ENCODE measurements around the gene WHRN. TPM values are rescaled to one million over a fixed set of nuclear protein-coding genes. Genes with fewer than 3 reads are reported as not detected.

The WHRN gene
- total RNA-seq, 1 experiment from 2014 or later = 19.8 TPM

- Histone ChIP-seq H3K79me2 (ENCODE audit: low read depth) (no peaks in the 10 kb centered on the region), H2AFZ (no peak overlapping the region), H4K20me1 (ENCODE audit: insufficient read depth) (no peaks in the 10 kb centered on the region), H3K4me3 (no peak overlapping the region), H3K4me1 (replicated peaks; ENCODE audit: insufficient read depth) (peaks cover 37% of the 10 kb centered on the region), H3K27me3 (ENCODE audit: insufficient read depth, low read depth) (no peaks in the 10 kb centered on the region), H3F3A (ENCODE audit: insufficient read depth, low read depth) (peaks cover 31% of the 10 kb centered on the region; the same call in 1 of the 2 replicates), H3K27ac (no peak overlapping the region), H3K9me2 (ENCODE audit: insufficient read depth) (no peaks in the 10 kb centered on the region), H3K36me3 (ENCODE audit: low read depth) (no peaks in the 10 kb centered on the region), H3K4me2 (no peak overlapping the region), H3K9me3 (ENCODE audit: insufficient read depth, low read depth) (no peaks in the 10 kb centered on the region)
- CTCF ChIA-PET = no interaction called here
- intact Hi-C loops (cut with micrococcal nuclease; ENCODE audit: unreplicated experiment) = loop anchor here (10.0 kb wide), 2 partner anchors 137 to 423 kb away; no protein-coding TSS in a partner anchor
- no TSS peak for BruUV-seq (replicated peaks)
- POLR2A ChIA-PET (ENCODE audit: unreplicated experiment) = no interaction called here
- TF ChIP-seq, protein P1, sequence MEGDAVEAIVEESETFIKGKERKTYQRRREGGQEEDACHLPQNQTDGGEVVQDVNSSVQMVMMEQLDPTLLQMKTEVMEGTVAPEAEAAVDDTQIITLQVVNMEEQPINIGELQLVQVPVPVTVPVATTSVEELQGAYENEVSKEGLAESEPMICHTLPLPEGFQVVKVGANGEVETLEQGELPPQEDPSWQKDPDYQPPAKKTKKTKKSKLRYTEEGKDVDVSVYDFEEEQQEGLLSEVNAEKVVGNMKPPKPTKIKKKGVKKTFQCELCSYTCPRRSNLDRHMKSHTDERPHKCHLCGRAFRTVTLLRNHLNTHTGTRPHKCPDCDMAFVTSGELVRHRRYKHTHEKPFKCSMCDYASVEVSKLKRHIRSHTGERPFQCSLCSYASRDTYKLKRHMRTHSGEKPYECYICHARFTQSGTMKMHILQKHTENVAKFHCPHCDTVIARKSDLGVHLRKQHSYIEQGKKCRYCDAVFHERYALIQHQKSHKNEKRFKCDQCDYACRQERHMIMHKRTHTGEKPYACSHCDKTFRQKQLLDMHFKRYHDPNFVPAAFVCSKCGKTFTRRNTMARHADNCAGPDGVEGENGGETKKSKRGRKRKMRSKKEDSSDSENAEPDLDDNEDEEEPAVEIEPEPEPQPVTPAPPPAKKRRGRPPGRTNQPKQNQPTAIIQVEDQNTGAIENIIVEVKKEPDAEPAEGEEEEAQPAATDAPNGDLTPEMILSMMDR (conservative IDR thresholded peaks at IDR 0.05) = no peak
- no peak for TF ChIP-seq EZH2 (IDR thresholded peaks at IDR 0.05; ENCODE audit: low read depth)
- DNase-seq = no peak
These were observed 23.5 kb downstream of the WHRN start for GRCh38 chr9:114481789-114482188.

DNA sequence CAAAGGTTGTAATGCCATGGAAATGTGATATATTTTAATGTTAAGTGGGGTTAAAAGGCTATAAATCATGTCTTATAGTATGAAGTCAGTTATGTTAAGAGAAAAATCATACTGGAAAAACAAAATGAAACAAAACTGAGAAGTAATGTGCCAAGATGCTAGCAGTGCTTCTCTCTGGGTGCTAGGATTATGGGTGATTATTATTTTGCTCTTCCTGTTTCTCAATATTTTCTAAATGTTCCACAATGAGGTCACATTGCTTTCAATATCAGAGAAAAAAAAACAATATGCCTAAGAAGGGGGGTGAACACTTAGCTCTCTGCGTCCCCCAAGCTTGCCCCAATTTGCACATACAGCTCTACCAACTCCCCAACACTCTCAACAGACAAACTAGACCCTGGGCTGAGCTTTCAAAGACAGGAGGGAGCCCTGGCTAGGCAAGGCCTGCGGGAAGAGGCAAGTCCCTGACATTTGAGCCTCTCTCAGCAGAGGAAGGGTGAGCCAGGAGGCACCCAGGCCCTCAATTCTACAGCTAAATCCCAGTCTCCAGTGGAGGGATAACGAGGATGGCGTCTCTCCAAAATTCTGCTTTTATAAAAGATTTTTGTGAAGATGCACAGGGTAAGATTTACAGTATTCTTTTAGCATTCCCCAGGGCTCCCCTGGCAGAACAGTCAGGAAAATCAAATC is 24.4 kb downstream of the WHRN start:
- H3K36me3 ChIP-seq (ENCODE audit: low read depth) = no peaks in the 10 kb centered on the region
- peaks cover 30% of the 10 kb centered on the region for H3K4me1 ChIP-seq (replicated peaks; ENCODE audit: insufficient read depth)
- no TSS peak for BruUV-seq (replicated peaks)
- ChIA-PET CTCF (no interaction called here), POLR2A (ENCODE audit: unreplicated experiment) (no interaction called here)
- no peaks in the 10 kb centered on the region for H3K9me3 ChIP-seq (ENCODE audit: insufficient read depth, low read depth)
- no peak overlapping the region for H3K4me3 ChIP-seq
- H3F3A ChIP-seq (ENCODE audit: insufficient read depth, low read depth) = peaks cover 31% of the 10 kb centered on the region; the same call in 1 of the 2 replicates
- no peaks in the 10 kb centered on the region for H3K27me3 ChIP-seq (ENCODE audit: insufficient read depth, low read depth)
- TF ChIP-seq, protein P1 (conservative IDR thresholded peaks at IDR 0.05) = no peak
- no peak for TF ChIP-seq EZH2 (IDR thresholded peaks at IDR 0.05; ENCODE audit: low read depth)
- no peak for DNase-seq
- H4K20me1 ChIP-seq (ENCODE audit: insufficient read depth) = no peaks in the 10 kb centered on the region
- no peaks in the 10 kb centered on the region for H3K79me2 ChIP-seq (ENCODE audit: low read depth)
- intact Hi-C loops (cut with micrococcal nuclease; ENCODE audit: unreplicated experiment) = loop anchor here (10.0 kb wide), 2 partner anchors 136 to 424 kb away; no protein-coding TSS in a partner anchor
- H3K4me2 ChIP-seq = no peak overlapping the region
- no peak overlapping the region for H2AFZ ChIP-seq
- no peak overlapping the region for H3K27ac ChIP-seq
- H3K9me2 ChIP-seq (ENCODE audit: insufficient read depth) = no peaks in the 10 kb centered on the region

DNA sequence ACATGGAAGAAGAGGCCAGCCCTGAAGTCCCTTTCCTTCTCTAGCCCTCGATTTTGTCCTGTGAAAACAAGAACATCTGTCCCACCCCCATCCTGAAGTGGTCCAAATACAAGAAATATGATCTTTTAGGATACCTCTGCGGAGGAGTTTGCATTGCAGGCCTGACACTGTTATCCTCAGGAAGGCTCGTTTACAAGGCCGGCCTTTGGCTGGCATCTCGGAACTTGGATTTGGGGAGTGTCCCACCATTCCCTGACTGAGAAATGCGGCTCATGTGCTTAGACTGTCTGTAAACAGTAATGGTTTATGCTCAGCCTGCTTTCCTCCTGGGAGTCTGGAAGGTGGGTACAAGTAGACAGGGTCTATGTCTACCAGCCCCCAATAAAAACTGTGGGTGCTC is 26.4 kb downstream of the WHRN start:
- H3K4me1 ChIP-seq (replicated peaks; ENCODE audit: insufficient read depth) = peaks cover 10% of the 10 kb centered on the region
- H3K27me3 ChIP-seq (ENCODE audit: insufficient read depth, low read depth) = no peaks in the 10 kb centered on the region
- no peak for TF ChIP-seq EZH2 (IDR thresholded peaks at IDR 0.05; ENCODE audit: low read depth)
- TF ChIP-seq, protein P1 (conservative IDR thresholded peaks at IDR 0.05) = no peak
- H3K36me3 ChIP-seq (ENCODE audit: low read depth) = no peaks in the 10 kb centered on the region
- intact Hi-C loops (cut with micrococcal nuclease; ENCODE audit: unreplicated experiment) = no loop called here
- no peak for DNase-seq
- H3K9me2 ChIP-seq (ENCODE audit: insufficient read depth) = no peaks in the 10 kb centered on the region
- POLR2A ChIA-PET (ENCODE audit: unreplicated experiment) = no interaction called here
- H3F3A ChIP-seq (ENCODE audit: insufficient read depth, low read depth) = peaks cover 15% of the 10 kb centered on the region; the same call in 1 of the 2 replicates
- H4K20me1 ChIP-seq (ENCODE audit: insufficient read depth) = no peaks in the 10 kb centered on the region
- no peaks in the 10 kb centered on the region for H3K9me3 ChIP-seq (ENCODE audit: insufficient read depth, low read depth)
- CTCF ChIA-PET = no interaction called here
- no peaks in the 10 kb centered on the region for H3K79me2 ChIP-seq (ENCODE audit: low read depth)
- no peak overlapping the region for H3K4me2 ChIP-seq
- no peak overlapping the region for H3K4me3 ChIP-seq
- H3K27ac ChIP-seq = no peak overlapping the region
- BruUV-seq (replicated peaks) = no TSS peak
- no peak overlapping the region for H2AFZ ChIP-seq

Measured in PC-9 (cell line).